Endothelial cell of umbilical vein (primary cell): ENCODE measurements around the gene PSMA1. TPM values are rescaled to one million over a fixed set of nuclear protein-coding genes. Genes with fewer than 3 reads are reported as not detected.

Source experiments
- BruUV-seq: library from RNA; stranded (reverse); fragments of 400-500 nt; replicated peaks from 2 replicates; lab custom pipeline; 2021; lab: Mats Ljungman, UMichigan
- CTCF ChIA-PET: fragments of 300-600, 350-600 bp; sonication (Branson Sonifier 250); formaldehyde crosslinking; loops from one replicate; lab custom pipeline; 2021; ENCODE audit warnings: antibody characterized with exemption, inconsistent platforms; lab: Charles Lee
- POLR2A ChIA-PET: fragments of 300-600, 350-600 bp; sonication (Branson Sonifier 250); formaldehyde crosslinking; loops from one replicate; lab custom pipeline; 2021; ENCODE audit warnings: antibody characterized with exemption, inconsistent platforms; lab: Charles Lee
- DNase-seq: peaks from one replicate; pipeline ENCODE4 v3.0.0-alpha.2; 2011; ENCODE audit warnings: low read depth, low spot score
- FAIRE-seq: peaks from 2 replicates; lab custom pipeline; 2011; peaks lifted over from hg19 to GRCh38; lab: Jason Lieb, UNC
- H2AFZ ChIP-seq: 2 replicates; pipeline ENCODE4 v1.6.0; 2012; ENCODE audit warnings: low read depth, low read length, control low read depth, inconsistent platforms
- H3K27ac ChIP-seq: 2 replicates; pipeline ENCODE4 v1.5.1; 2011; ENCODE audit warnings: low read depth, mild to moderate bottlenecking, control low read depth, low read length, moderate library complexity; ENCODE audit not compliant: insufficient read depth
- H3K27me3 ChIP-seq, 2 experiments: 2 replicates each; pipeline versions ENCODE4 v1.6.0 to v1.6.1; 2011; ENCODE audit warnings: low read length in 2 of 2, mixed read lengths in 1 of 2; ENCODE audit not compliant: control insufficient read depth in 2 of 2, insufficient read depth in 2 of 2
- H3K36me3 ChIP-seq, 2 experiments: 2 replicates in 1 of 2; 3 replicates in 1 of 2; pipeline ENCODE4 v1.5.1; 2011; ENCODE audit warnings: low read length in 2 of 2, mild to moderate bottlenecking in 1 of 2, moderate library complexity in 1 of 2; ENCODE audit not compliant: control insufficient read depth in 2 of 2, insufficient read depth in 2 of 2; ENCODE audit errors: extremely low read depth in 1 of 2
- H3K4me1 ChIP-seq: 3 replicates; pipeline ENCODE4 v1.5.1; 2011; ENCODE audit warnings: mild to moderate bottlenecking, low read length; ENCODE audit not compliant: control insufficient read depth, insufficient read depth; ENCODE audit errors: extremely low read depth
- H3K4me2 ChIP-seq: 2 replicates; pipeline ENCODE4 v1.6.1; 2011; ENCODE audit warnings: low read length, control low read depth, mixed read lengths; ENCODE audit not compliant: insufficient read depth
- H3K4me3 ChIP-seq, 3 experiments: fragments of 200-600 bp in 1 of 3; sonication (generic), shearing (Covaris generic) in 1 of 3; replicated peaks in 1 of 3; 2 replicates each; pipeline ENCODE4 v1.5.1; 2011 to 2016; ENCODE audit warnings: control low read depth in 3 of 3, low read length in 3 of 3, mild to moderate bottlenecking in 2 of 3, inconsistent platforms in 1 of 3, low read depth in 1 of 3, moderate library complexity in 1 of 3; ENCODE audit not compliant: insufficient read depth in 1 of 3
- H3K79me2 ChIP-seq: 2 replicates; pipeline ENCODE4 v1.6.0; 2012; ENCODE audit warnings: low read length, inconsistent platforms; ENCODE audit not compliant: control insufficient read depth, insufficient read depth
- H3K9ac ChIP-seq: replicated peaks from 2 replicates; pipeline ENCODE3; 2011; ENCODE audit warnings: low read length, control low read depth; ENCODE audit not compliant: insufficient read depth; ENCODE audit errors: extremely low read depth
- H3K9me1 ChIP-seq: replicated peaks from 3 replicates; pipeline ENCODE4 v1.6.0; 2011; ENCODE audit warnings: mild to moderate bottlenecking, low read length; ENCODE audit not compliant: control insufficient read depth, insufficient read depth; ENCODE audit errors: extremely low read depth
- H3K9me3 ChIP-seq: replicated peaks from 2 replicates; pipeline ENCODE4 v1.5.1; 2012; ENCODE audit warnings: low read length, inconsistent platforms; ENCODE audit not compliant: control insufficient read depth, insufficient read depth
- H4K20me1 ChIP-seq: replicated peaks from 2 replicates; pipeline ENCODE3; 2011; ENCODE audit warnings: mild to moderate bottlenecking, low read length; ENCODE audit not compliant: control insufficient read depth, insufficient read depth; ENCODE audit errors: extremely low read depth
- EZH2 ChIP-seq: IDR thresholded peaks from 2 replicates; pipeline ENCODE4 v1.6.1; 2012; ENCODE audit warnings: borderline replicate concordance, low read depth, mild to moderate bottlenecking, moderate library complexity, low read length, inconsistent platforms; ENCODE audit not compliant: severe bottlenecking
- FOS ChIP-seq: IDR thresholded peaks from 2 replicates; pipeline ENCODE4 v1.6.1; 2011; ENCODE audit warnings: mild to moderate bottlenecking, low read length, moderate library complexity, borderline replicate concordance; ENCODE audit not compliant: insufficient read depth
- GATA2 ChIP-seq: IDR thresholded peaks from 2 replicates; pipeline ENCODE4 v1.7.0; 2011; ENCODE audit warnings: low read depth, mild to moderate bottlenecking, moderate library complexity, mixed read lengths, low read length; ENCODE audit not compliant: insufficient read length, insufficient read depth
- JUN ChIP-seq: IDR thresholded peaks from 2 replicates; pipeline ENCODE4 v1.6.1; 2011; ENCODE audit warnings: borderline replicate concordance, low read depth; ENCODE audit not compliant: insufficient read length, insufficient read depth
- MAX ChIP-seq: IDR thresholded peaks from 2 replicates; pipeline ENCODE4 v1.6.1; 2011; ENCODE audit not compliant: insufficient read depth, insufficient read length
- MYC ChIP-seq: IDR thresholded peaks from one replicate; pipeline ENCODE4 v1.6.1; 2011; ENCODE audit warnings: mild to moderate bottlenecking, low read depth, low read length
- POLR2A ChIP-seq: IDR thresholded peaks from 2 replicates; pipeline ENCODE4 v1.6.1; 2012; ENCODE audit warnings: low read depth, mild to moderate bottlenecking, control low read depth, low read length
- POLR2AphosphoS5 ChIP-seq: IDR thresholded peaks from 2 replicates; pipeline ENCODE4 v1.6.1; 2012; ENCODE audit warnings: low read depth, mild to moderate bottlenecking, control low read depth, low read length, moderate library complexity; ENCODE audit not compliant: insufficient read depth
- dilution Hi-C: fragments of 300-500 bp; cut with MboI; formaldehyde crosslinking; loops from one replicate; pipeline ENCODE4 v1.15.0; 2019; ENCODE audit warnings: low sequenced_read_pairs; ENCODE audit not compliant: extremely low pct_ligation_motif_present
- intact Hi-C: fragments of 100-400 bp; cut with micrococcal nuclease; formaldehyde crosslinking; loops from one replicate; pipeline ENCODE4 v1.10.0; 2022
- polyA plus RNA-seq, 4 experiments: library from polyadenylated mRNA; depleted of rRNA in 3 of 4; stranded (reverse) in 3 of 4; unstranded in 1 of 4; fragments of >200 nt; gene quantifications; 2 replicates each; pipeline versions ENCODE4 v1.2.1 to v1.2.3, GENCODE V29; 2011 to 2012; ENCODE audit warnings: missing spikeins in 1 of 4
- total RNA-seq: library from RNA; stranded (reverse); gene quantifications from 2 replicates; pipeline ENCODE4 v1.2.3, GENCODE V29; 2021
- TF ChIP-seq, protein P1 (sequence below), 2 donors: IDR thresholded peaks; 1 replicate in 1 of 2; 2 replicates in 1 of 2; pipeline ENCODE4 v1.5.1; 2011; ENCODE audit warnings: low read length in 2 of 2, mild to moderate bottlenecking in 2 of 2, moderate library complexity in 2 of 2, control low read depth in 1 of 2, inconsistent platforms in 1 of 2, low read depth in 1 of 2; ENCODE audit not compliant: insufficient read depth in 1 of 2; ENCODE audit errors: extremely low read depth in 1 of 2

Gene PSMA1
- total and polyA plus RNA-seq, 2 donors (not counting 3 experiments of a cell fraction or from before 2014, with no cell fraction given) = 194 to 220 TPM

DNA sequence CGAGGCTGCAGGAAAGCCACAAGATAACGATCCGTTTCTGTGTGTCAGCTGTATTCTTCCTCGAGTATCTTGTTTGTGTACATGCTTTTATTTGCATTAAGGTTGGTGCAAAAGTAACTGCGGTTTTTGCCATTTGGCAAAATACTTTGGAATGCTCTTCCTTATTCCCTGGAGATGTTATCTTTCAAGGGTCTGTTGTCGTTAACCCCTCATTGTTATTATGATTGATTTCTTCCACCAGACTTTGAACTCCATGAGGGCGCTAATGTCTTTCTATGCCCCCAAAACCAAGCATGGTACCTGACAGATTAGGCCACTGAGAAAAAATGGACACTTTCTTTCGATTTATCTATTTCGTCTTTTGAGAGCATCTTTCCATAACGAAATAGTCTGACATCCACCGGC lies 563 bp upstream of the PSMA1 start:
- dilution Hi-C loops (no loop called here), intact Hi-C loops (loop anchor here (1.0 to 5.0 kb wide), 4 partner anchors 21 to 387 kb away; partner anchors contain the start of gene COPB1)
- peak overlapping the region; percentile 97 for H3K27ac ChIP-seq
- H3K9me1 ChIP-seq = no peaks in the 10 kb centered on the region
- H3K9ac ChIP-seq = peak overlapping the region; percentile 99
- H3K36me3 ChIP-seq = peaks cover 4 to 12% of the 10 kb centered on the region in 2 experiments
- DNase-seq (no peak), FAIRE-seq (no peak)
- peaks cover 28% of the 10 kb centered on the region for H3K79me2 ChIP-seq
- no TSS peak for BruUV-seq
- CTCF ChIA-PET = interaction anchor here (0.9 to 1.7 kb wide), 2 partner anchors 32 to 387 kb away, joined by 3 to 8 read pairs; no protein-coding TSS in a partner anchor
- POLR2A ChIA-PET = no interaction called here
- peak overlapping the region; percentile 86 to 97 (median 88) for H3K4me3 ChIP-seq
- H3K9me3 ChIP-seq = no peaks in the 10 kb centered on the region
- H3K4me1 ChIP-seq = peaks cover 15% of the 10 kb centered on the region
- H3K4me2 ChIP-seq = peak overlapping the region; percentile 99
- H4K20me1 ChIP-seq = peaks cover 3% of the 10 kb centered on the region
- no peaks in the 10 kb centered on the region for H3K27me3 ChIP-seq
- TF ChIP-seq GATA2 (peak; percentile 73), POLR2AphosphoS5 (no peak)
- TF ChIP-seq, protein P1, sequence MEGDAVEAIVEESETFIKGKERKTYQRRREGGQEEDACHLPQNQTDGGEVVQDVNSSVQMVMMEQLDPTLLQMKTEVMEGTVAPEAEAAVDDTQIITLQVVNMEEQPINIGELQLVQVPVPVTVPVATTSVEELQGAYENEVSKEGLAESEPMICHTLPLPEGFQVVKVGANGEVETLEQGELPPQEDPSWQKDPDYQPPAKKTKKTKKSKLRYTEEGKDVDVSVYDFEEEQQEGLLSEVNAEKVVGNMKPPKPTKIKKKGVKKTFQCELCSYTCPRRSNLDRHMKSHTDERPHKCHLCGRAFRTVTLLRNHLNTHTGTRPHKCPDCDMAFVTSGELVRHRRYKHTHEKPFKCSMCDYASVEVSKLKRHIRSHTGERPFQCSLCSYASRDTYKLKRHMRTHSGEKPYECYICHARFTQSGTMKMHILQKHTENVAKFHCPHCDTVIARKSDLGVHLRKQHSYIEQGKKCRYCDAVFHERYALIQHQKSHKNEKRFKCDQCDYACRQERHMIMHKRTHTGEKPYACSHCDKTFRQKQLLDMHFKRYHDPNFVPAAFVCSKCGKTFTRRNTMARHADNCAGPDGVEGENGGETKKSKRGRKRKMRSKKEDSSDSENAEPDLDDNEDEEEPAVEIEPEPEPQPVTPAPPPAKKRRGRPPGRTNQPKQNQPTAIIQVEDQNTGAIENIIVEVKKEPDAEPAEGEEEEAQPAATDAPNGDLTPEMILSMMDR (IDR thresholded peaks at IDR 0.05; ENCODE audit: extremely low read depth in 1 of 2, insufficient read depth in 1 of 2, low read depth in 1 of 2, low read length in 2 of 2) = no peak
- peak overlapping the region; percentile 100 for H2AFZ ChIP-seq

GRCh38 chr11:14519597-14519916 lies 629 bp downstream of the PSMA1 start:
- ChIA-PET CTCF (interaction anchor here (1.0 to 1.7 kb wide), 3 partner anchors 64 to 389 kb away, joined by 4 to 8 read pairs (median 4); no protein-coding TSS in a partner anchor), POLR2A (interaction anchor here (0.6 kb wide), 1 partner anchor 62 kb away, joined by 6 read pairs; no protein-coding TSS in a partner anchor)
- BruUV-seq = no TSS peak
- Histone ChIP-seq H3K4me2 (peak overlapping the region; percentile 100), H2AFZ (peak overlapping the region; percentile 59), H3K9me3 (no peaks in the 10 kb centered on the region), H3K9me1 (no peaks in the 10 kb centered on the region), H3K9ac (peak overlapping the region; percentile 99), H3K4me3 (peak overlapping the region; percentile 86 to 97 (median 88)), H3K27me3 (no peaks in the 10 kb centered on the region), H4K20me1 (peaks cover 6% of the 10 kb centered on the region), H3K4me1 (peaks cover 15% of the 10 kb centered on the region), H3K79me2 (peaks cover 33% of the 10 kb centered on the region), H3K27ac (peak overlapping the region; percentile 97), H3K36me3 (peaks cover 6 to 17% of the 10 kb centered on the region in 2 experiments)
- dilution Hi-C loops = no loop called here
- DNase-seq (no peak), FAIRE-seq (peak; percentile 26)
- TF ChIP-seq, protein P1 (IDR thresholded peaks at IDR 0.05; ENCODE audit: extremely low read depth in 1 of 2, insufficient read depth in 1 of 2, low read depth in 1 of 2, low read length in 2 of 2) = no peak
- TF ChIP-seq GATA2 = no peak
- TF ChIP-seq FOS = no peak
- no peak for TF ChIP-seq MYC
- no peak for TF ChIP-seq MAX
- no peak for TF ChIP-seq POLR2AphosphoS5
- no peak for TF ChIP-seq EZH2
- no peak for TF ChIP-seq JUN
- no peak for TF ChIP-seq POLR2A
- intact Hi-C loops = no loop called here
